ENCODE data around the gene PDE4B. TPM values are rescaled to one million over a fixed set of nuclear protein-coding genes. Genes with fewer than 3 reads are reported as not detected.

The PDE4B gene
- polyA plus RNA-seq (2011; rRNA removed) (13.8 and 17.6 TPM in 2 replicates), polyA minus RNA-seq (2011; rRNA and poly(A)+ RNA removed) (23.4 and 33.7 TPM in 2 replicates)

GRCh38 chr1:65792669-65793358 lies at the start of gene PDE4B:
PDE4B (plus strand) TSS chr1:65792895.
- ChIA-PET CTCF (interaction anchor here (0.9 to 1.4 kb wide), 2 partner anchors 10 to 19 kb away, joined by 3 to 5 read pairs; no protein-coding TSS in a partner anchor), POLR2A (interaction anchor here (0.6 to 1.7 kb wide), 5 partner anchors 19 to 520 kb away, joined by 3 to 8 read pairs (median 3); no protein-coding TSS in a partner anchor)
- no peaks in the 10 kb centered on the region for H3K27me3 ChIP-seq (ENCODE audit: control insufficient read depth, insufficient read depth, low read length)
- no peak for DNase-seq (ENCODE audit: low read depth, low spot score)
- peak within 1 kb of the TSS; percentile 71 for H3K4me3 ChIP-seq (ENCODE audit: low read depth, low read length)
- H3K27ac ChIP-seq (ENCODE audit: low read depth, low read length), result no peak within 1 kb of the TSS
- H3K9me3 ChIP-seq (ENCODE audit: control insufficient read depth, insufficient read depth, low read length), result no peaks in the 10 kb centered on the region
- TF ChIP-seq, protein P1, sequence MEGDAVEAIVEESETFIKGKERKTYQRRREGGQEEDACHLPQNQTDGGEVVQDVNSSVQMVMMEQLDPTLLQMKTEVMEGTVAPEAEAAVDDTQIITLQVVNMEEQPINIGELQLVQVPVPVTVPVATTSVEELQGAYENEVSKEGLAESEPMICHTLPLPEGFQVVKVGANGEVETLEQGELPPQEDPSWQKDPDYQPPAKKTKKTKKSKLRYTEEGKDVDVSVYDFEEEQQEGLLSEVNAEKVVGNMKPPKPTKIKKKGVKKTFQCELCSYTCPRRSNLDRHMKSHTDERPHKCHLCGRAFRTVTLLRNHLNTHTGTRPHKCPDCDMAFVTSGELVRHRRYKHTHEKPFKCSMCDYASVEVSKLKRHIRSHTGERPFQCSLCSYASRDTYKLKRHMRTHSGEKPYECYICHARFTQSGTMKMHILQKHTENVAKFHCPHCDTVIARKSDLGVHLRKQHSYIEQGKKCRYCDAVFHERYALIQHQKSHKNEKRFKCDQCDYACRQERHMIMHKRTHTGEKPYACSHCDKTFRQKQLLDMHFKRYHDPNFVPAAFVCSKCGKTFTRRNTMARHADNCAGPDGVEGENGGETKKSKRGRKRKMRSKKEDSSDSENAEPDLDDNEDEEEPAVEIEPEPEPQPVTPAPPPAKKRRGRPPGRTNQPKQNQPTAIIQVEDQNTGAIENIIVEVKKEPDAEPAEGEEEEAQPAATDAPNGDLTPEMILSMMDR (IDR thresholded peaks at IDR 0.05; ENCODE audit: low read depth, low read length), result no peak

- Histone ChIP-seq H3K4me3 (ENCODE audit: low read depth, low read length) (no peak overlapping the region), H3K27me3 (ENCODE audit: control insufficient read depth, insufficient read depth, low read length) (no peaks in the 10 kb centered on the region), H3K9me3 (ENCODE audit: control insufficient read depth, insufficient read depth, low read length) (peaks cover 12% of the 10 kb centered on the region), H3K27ac (ENCODE audit: low read depth, low read length) (no peak overlapping the region)
- TF ChIP-seq, protein P1 (IDR thresholded peaks at IDR 0.05; ENCODE audit: low read depth, low read length), result no peak
- POLR2A ChIA-PET, result no interaction called here
- no peak for DNase-seq (ENCODE audit: low read depth, low spot score)
- CTCF ChIA-PET, result no interaction called here
Observed at GRCh38 chr1:65744731-65745130, 48.0 kb upstream of the PDE4B start.

DNA sequence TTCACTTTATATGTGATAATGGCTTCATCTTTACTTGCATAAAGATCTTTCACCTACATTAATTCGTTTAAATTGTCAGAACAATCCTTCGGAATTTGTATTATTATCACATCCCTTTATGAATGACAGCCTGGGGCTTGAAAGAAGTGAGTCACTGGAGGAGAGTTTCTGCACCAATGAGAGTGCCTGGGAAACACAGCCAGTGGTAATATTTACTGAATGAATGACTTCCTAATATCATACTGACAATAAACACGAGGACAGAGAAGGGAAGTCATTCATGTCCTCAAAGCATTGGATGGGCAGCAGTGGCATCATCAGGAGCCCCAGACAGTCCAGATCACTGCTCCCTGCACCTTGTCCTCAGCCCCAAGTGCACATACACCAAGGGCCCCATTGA lies 40.7 kb upstream of the PDE4B start:
- CTCF ChIA-PET, result no interaction called here

GRCh38 chr1:65756616-65757015 lies 36.1 kb upstream of the PDE4B start:
- CTCF ChIA-PET, result no interaction called here
- Histone ChIP-seq H3K9me3 (ENCODE audit: control insufficient read depth, insufficient read depth, low read length) (no peaks in the 10 kb centered on the region), H3K27me3 (ENCODE audit: control insufficient read depth, insufficient read depth, low read length) (no peaks in the 10 kb centered on the region), H3K4me3 (ENCODE audit: low read depth, low read length) (no peak overlapping the region), H3K27ac (ENCODE audit: low read depth, low read length) (no peak overlapping the region)
- POLR2A ChIA-PET, result no interaction called here
- no peak for DNase-seq (ENCODE audit: low read depth, low spot score)
- TF ChIP-seq, protein P1 (IDR thresholded peaks at IDR 0.05; ENCODE audit: low read depth, low read length), result no peak

More for the DNA sequence above, 40.7 kb upstream of the PDE4B start:
- H3K27me3 ChIP-seq (ENCODE audit: control insufficient read depth, insufficient read depth, low read length), result no peaks in the 10 kb centered on the region
- H3K9me3 ChIP-seq (ENCODE audit: control insufficient read depth, insufficient read depth, low read length), result no peaks in the 10 kb centered on the region
- H3K27ac ChIP-seq (ENCODE audit: low read depth, low read length), result no peak overlapping the region
- no peak for DNase-seq (ENCODE audit: low read depth, low spot score)
- POLR2A ChIA-PET, result no interaction called here
- TF ChIP-seq, protein P1 (IDR thresholded peaks at IDR 0.05; ENCODE audit: low read depth, low read length), result no peak
- no peak overlapping the region for H3K4me3 ChIP-seq (ENCODE audit: low read depth, low read length)

DNA sequence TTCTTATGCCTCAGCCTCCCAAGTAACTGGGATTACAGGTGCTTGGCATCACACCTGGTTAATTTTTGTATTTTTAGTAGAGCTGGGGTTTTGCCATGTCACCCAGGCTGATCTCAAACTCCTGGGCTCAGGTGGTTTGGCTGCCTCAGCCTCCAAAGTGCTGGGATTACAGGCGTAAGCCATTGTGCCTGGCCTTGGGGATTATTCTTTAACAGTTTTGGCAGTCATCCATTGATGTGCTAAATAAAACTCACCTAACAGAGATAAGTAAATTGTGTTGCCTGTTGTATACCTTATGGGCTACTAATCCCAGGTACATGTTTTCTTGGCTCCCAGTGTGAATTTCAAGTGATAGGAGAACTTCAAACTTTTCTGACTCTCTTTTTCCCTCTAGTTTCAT lies 35.2 kb upstream of the PDE4B start:
- Histone ChIP-seq H3K27ac (ENCODE audit: low read depth, low read length) (no peak overlapping the region), H3K27me3 (ENCODE audit: control insufficient read depth, insufficient read depth, low read length) (no peaks in the 10 kb centered on the region), H3K9me3 (ENCODE audit: control insufficient read depth, insufficient read depth, low read length) (no peaks in the 10 kb centered on the region), H3K4me3 (ENCODE audit: low read depth, low read length) (no peak overlapping the region)
- DNase-seq (ENCODE audit: low read depth, low spot score), result no peak
- ChIA-PET POLR2A (no interaction called here), CTCF (no interaction called here)
- TF ChIP-seq, protein P1 (IDR thresholded peaks at IDR 0.05; ENCODE audit: low read depth, low read length), result no peak
